Endothelial cell of umbilical vein (primary cell): ENCODE data around the gene UST. TPM values are rescaled to one million over a fixed set of nuclear protein-coding genes. Genes with fewer than 3 reads are reported as not detected.

ENCODE experiments used
- BruUV-seq: library from RNA; stranded (reverse); fragments of 400-500 nt; replicated peaks from 2 replicates; lab custom pipeline; 2021; lab: Mats Ljungman, UMichigan
- CTCF ChIA-PET: fragments of 300-600, 350-600 bp; sonication (Branson Sonifier 250); formaldehyde crosslinking; loops from one replicate; lab custom pipeline; 2021; ENCODE audit warnings: antibody characterized with exemption, inconsistent platforms; lab: Charles Lee
- POLR2A ChIA-PET: fragments of 300-600, 350-600 bp; sonication (Branson Sonifier 250); formaldehyde crosslinking; loops from one replicate; lab custom pipeline; 2021; ENCODE audit warnings: antibody characterized with exemption, inconsistent platforms; lab: Charles Lee
- DNase-seq: peaks from one replicate; pipeline ENCODE4 v3.0.0-alpha.2; 2011; ENCODE audit warnings: low read depth, low spot score
- FAIRE-seq: peaks from 2 replicates; lab custom pipeline; 2011; peaks lifted over from hg19 to GRCh38; lab: Jason Lieb, UNC
- H2AFZ ChIP-seq: 2 replicates; pipeline ENCODE4 v1.6.0; 2012; ENCODE audit warnings: low read depth, low read length, control low read depth, inconsistent platforms
- H3K27ac ChIP-seq: 2 replicates; pipeline ENCODE4 v1.5.1; 2011; ENCODE audit warnings: low read depth, mild to moderate bottlenecking, control low read depth, low read length, moderate library complexity; ENCODE audit not compliant: insufficient read depth
- H3K27me3 ChIP-seq, 2 experiments: 2 replicates each; pipeline versions ENCODE4 v1.6.0 to v1.6.1; 2011; ENCODE audit warnings: low read length in 2 of 2, mixed read lengths in 1 of 2; ENCODE audit not compliant: control insufficient read depth in 2 of 2, insufficient read depth in 2 of 2
- H3K36me3 ChIP-seq, 2 experiments: 2 replicates in 1 of 2; 3 replicates in 1 of 2; pipeline ENCODE4 v1.5.1; 2011; ENCODE audit warnings: low read length in 2 of 2, mild to moderate bottlenecking in 1 of 2, moderate library complexity in 1 of 2; ENCODE audit not compliant: control insufficient read depth in 2 of 2, insufficient read depth in 2 of 2; ENCODE audit errors: extremely low read depth in 1 of 2
- H3K4me1 ChIP-seq: 3 replicates; pipeline ENCODE4 v1.5.1; 2011; ENCODE audit warnings: mild to moderate bottlenecking, low read length; ENCODE audit not compliant: control insufficient read depth, insufficient read depth; ENCODE audit errors: extremely low read depth
- H3K4me2 ChIP-seq: 2 replicates; pipeline ENCODE4 v1.6.1; 2011; ENCODE audit warnings: low read length, control low read depth, mixed read lengths; ENCODE audit not compliant: insufficient read depth
- H3K4me3 ChIP-seq, 3 experiments: fragments of 200-600 bp in 1 of 3; sonication (generic), shearing (Covaris generic) in 1 of 3; replicated peaks in 1 of 3; 2 replicates each; pipeline ENCODE4 v1.5.1; 2011 to 2016; ENCODE audit warnings: control low read depth in 3 of 3, low read length in 3 of 3, mild to moderate bottlenecking in 2 of 3, inconsistent platforms in 1 of 3, low read depth in 1 of 3, moderate library complexity in 1 of 3; ENCODE audit not compliant: insufficient read depth in 1 of 3
- H3K79me2 ChIP-seq: 2 replicates; pipeline ENCODE4 v1.6.0; 2012; ENCODE audit warnings: low read length, inconsistent platforms; ENCODE audit not compliant: control insufficient read depth, insufficient read depth
- H3K9ac ChIP-seq: replicated peaks from 2 replicates; pipeline ENCODE3; 2011; ENCODE audit warnings: low read length, control low read depth; ENCODE audit not compliant: insufficient read depth; ENCODE audit errors: extremely low read depth
- H3K9me1 ChIP-seq: replicated peaks from 3 replicates; pipeline ENCODE4 v1.6.0; 2011; ENCODE audit warnings: mild to moderate bottlenecking, low read length; ENCODE audit not compliant: control insufficient read depth, insufficient read depth; ENCODE audit errors: extremely low read depth
- H3K9me3 ChIP-seq: replicated peaks from 2 replicates; pipeline ENCODE4 v1.5.1; 2012; ENCODE audit warnings: low read length, inconsistent platforms; ENCODE audit not compliant: control insufficient read depth, insufficient read depth
- H4K20me1 ChIP-seq: replicated peaks from 2 replicates; pipeline ENCODE3; 2011; ENCODE audit warnings: mild to moderate bottlenecking, low read length; ENCODE audit not compliant: control insufficient read depth, insufficient read depth; ENCODE audit errors: extremely low read depth
- EZH2 ChIP-seq: IDR thresholded peaks from 2 replicates; pipeline ENCODE4 v1.6.1; 2012; ENCODE audit warnings: borderline replicate concordance, low read depth, mild to moderate bottlenecking, moderate library complexity, low read length, inconsistent platforms; ENCODE audit not compliant: severe bottlenecking
- FOS ChIP-seq: IDR thresholded peaks from 2 replicates; pipeline ENCODE4 v1.6.1; 2011; ENCODE audit warnings: mild to moderate bottlenecking, low read length, moderate library complexity, borderline replicate concordance; ENCODE audit not compliant: insufficient read depth
- GATA2 ChIP-seq: IDR thresholded peaks from 2 replicates; pipeline ENCODE4 v1.7.0; 2011; ENCODE audit warnings: low read depth, mild to moderate bottlenecking, moderate library complexity, mixed read lengths, low read length; ENCODE audit not compliant: insufficient read length, insufficient read depth
- JUN ChIP-seq: IDR thresholded peaks from 2 replicates; pipeline ENCODE4 v1.6.1; 2011; ENCODE audit warnings: borderline replicate concordance, low read depth; ENCODE audit not compliant: insufficient read length, insufficient read depth
- MAX ChIP-seq: IDR thresholded peaks from 2 replicates; pipeline ENCODE4 v1.6.1; 2011; ENCODE audit not compliant: insufficient read depth, insufficient read length
- MYC ChIP-seq: IDR thresholded peaks from one replicate; pipeline ENCODE4 v1.6.1; 2011; ENCODE audit warnings: mild to moderate bottlenecking, low read depth, low read length
- POLR2A ChIP-seq: IDR thresholded peaks from 2 replicates; pipeline ENCODE4 v1.6.1; 2012; ENCODE audit warnings: low read depth, mild to moderate bottlenecking, control low read depth, low read length
- POLR2AphosphoS5 ChIP-seq: IDR thresholded peaks from 2 replicates; pipeline ENCODE4 v1.6.1; 2012; ENCODE audit warnings: low read depth, mild to moderate bottlenecking, control low read depth, low read length, moderate library complexity; ENCODE audit not compliant: insufficient read depth
- dilution Hi-C: fragments of 300-500 bp; cut with MboI; formaldehyde crosslinking; loops from one replicate; pipeline ENCODE4 v1.15.0; 2019; ENCODE audit warnings: low sequenced_read_pairs; ENCODE audit not compliant: extremely low pct_ligation_motif_present
- intact Hi-C: fragments of 100-400 bp; cut with micrococcal nuclease; formaldehyde crosslinking; loops from one replicate; pipeline ENCODE4 v1.10.0; 2022
- polyA plus RNA-seq, 4 experiments: library from polyadenylated mRNA; depleted of rRNA in 3 of 4; stranded (reverse) in 3 of 4; unstranded in 1 of 4; fragments of >200 nt; gene quantifications; 2 replicates each; pipeline versions ENCODE4 v1.2.1 to v1.2.3, GENCODE V29; 2011 to 2012; ENCODE audit warnings: missing spikeins in 1 of 4
- total RNA-seq: library from RNA; stranded (reverse); gene quantifications from 2 replicates; pipeline ENCODE4 v1.2.3, GENCODE V29; 2021
- TF ChIP-seq, protein P1 (sequence below), 2 donors: IDR thresholded peaks; 1 replicate in 1 of 2; 2 replicates in 1 of 2; pipeline ENCODE4 v1.5.1; 2011; ENCODE audit warnings: low read length in 2 of 2, mild to moderate bottlenecking in 2 of 2, moderate library complexity in 2 of 2, control low read depth in 1 of 2, inconsistent platforms in 1 of 2, low read depth in 1 of 2; ENCODE audit not compliant: insufficient read depth in 1 of 2; ENCODE audit errors: extremely low read depth in 1 of 2

The UST gene
- total and polyA plus RNA-seq, 2 donors (not counting 3 experiments of a cell fraction or from before 2014, with no cell fraction given) = 0.26 to 0.84 TPM

DNA sequence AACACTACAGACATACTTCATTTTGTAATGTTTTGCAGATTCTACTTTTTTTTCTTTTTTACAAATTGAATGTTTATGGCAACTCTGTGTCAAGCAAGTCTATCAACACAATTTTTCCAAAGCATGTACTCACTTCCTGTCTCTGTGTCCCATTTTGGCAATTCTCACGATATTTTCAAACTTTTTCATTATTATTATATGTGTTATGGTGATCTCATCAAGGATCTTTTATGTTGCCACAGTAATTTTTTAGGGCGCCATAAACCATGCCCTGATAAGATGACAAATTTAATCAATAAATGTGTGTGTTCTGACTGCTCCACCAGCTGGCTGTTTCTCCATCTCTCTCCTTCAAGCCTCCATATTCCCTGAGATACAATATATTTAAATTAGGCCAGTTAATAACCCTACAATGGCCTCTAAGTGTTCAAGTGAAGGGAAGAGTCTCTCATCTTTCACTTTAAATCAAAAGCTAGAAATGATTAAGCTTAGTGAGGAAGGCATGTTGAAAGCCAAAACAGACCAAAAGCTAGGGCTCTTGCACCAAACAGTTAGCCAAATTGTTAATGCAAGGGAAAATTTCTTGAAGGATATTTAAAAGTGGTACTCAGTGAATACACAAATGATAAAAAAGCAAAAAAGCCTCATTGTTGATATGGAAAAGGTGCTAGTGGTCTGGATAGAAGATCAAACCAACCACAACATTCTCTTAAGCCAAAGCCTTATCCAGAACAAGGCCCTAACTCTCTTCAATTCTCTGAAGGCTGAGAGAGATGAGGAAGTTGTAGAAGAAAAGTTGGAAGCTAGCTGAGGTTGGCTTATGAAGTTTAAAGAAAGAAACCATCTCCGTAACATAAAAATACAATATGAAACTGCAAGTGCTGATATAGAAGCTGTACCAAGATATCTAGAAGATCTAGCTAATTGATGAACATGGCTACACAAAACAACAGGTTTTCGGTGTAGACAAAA lies 376.3 kb downstream of the UST start:
- H3K36me3 ChIP-seq = no peaks in the 10 kb centered on the region
- dilution Hi-C loops (no loop called here), intact Hi-C loops (no loop called here)
- FAIRE-seq (no peak), DNase-seq (no peak)
- H2AFZ ChIP-seq = no peak overlapping the region
- no peaks in the 10 kb centered on the region for H3K79me2 ChIP-seq
- ChIA-PET CTCF (interaction anchor here (0.8 kb wide), 1 partner anchor 58 kb away, joined by 3 read pairs; no protein-coding TSS in a partner anchor), POLR2A (no interaction called here)
- BruUV-seq = no TSS peak
- H3K4me2 ChIP-seq = no peak overlapping the region
- H3K4me1 ChIP-seq = no peaks in the 10 kb centered on the region
- TF ChIP-seq EZH2 = no peak
- TF ChIP-seq MYC = no peak
- TF ChIP-seq FOS = no peak
- TF ChIP-seq MAX = no peak
- no peak for TF ChIP-seq JUN
- no peak for TF ChIP-seq POLR2AphosphoS5
- TF ChIP-seq, protein P1, sequence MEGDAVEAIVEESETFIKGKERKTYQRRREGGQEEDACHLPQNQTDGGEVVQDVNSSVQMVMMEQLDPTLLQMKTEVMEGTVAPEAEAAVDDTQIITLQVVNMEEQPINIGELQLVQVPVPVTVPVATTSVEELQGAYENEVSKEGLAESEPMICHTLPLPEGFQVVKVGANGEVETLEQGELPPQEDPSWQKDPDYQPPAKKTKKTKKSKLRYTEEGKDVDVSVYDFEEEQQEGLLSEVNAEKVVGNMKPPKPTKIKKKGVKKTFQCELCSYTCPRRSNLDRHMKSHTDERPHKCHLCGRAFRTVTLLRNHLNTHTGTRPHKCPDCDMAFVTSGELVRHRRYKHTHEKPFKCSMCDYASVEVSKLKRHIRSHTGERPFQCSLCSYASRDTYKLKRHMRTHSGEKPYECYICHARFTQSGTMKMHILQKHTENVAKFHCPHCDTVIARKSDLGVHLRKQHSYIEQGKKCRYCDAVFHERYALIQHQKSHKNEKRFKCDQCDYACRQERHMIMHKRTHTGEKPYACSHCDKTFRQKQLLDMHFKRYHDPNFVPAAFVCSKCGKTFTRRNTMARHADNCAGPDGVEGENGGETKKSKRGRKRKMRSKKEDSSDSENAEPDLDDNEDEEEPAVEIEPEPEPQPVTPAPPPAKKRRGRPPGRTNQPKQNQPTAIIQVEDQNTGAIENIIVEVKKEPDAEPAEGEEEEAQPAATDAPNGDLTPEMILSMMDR (IDR thresholded peaks at IDR 0.05; ENCODE audit: extremely low read depth in 1 of 2, insufficient read depth in 1 of 2, low read depth in 1 of 2, low read length in 2 of 2) = no peak
- no peak for TF ChIP-seq GATA2
- no peak for TF ChIP-seq POLR2A
- no peaks in the 10 kb centered on the region for H3K9me3 ChIP-seq
- no peaks in the 10 kb centered on the region for H4K20me1 ChIP-seq
- no peak overlapping the region for H3K9ac ChIP-seq
- no peaks in the 10 kb centered on the region for H3K9me1 ChIP-seq
- H3K27me3 ChIP-seq = no peaks in the 10 kb centered on the region
- no peak overlapping the region for H3K27ac ChIP-seq
- no peak overlapping the region for H3K4me3 ChIP-seq
